DOHH2 (cell line): Measurements from ENCODE around the gene PITPNM1.

Experiments used
- H3F3A ChIP-seq: fragments of 200-600 bp; sonication (generic), shearing (Covaris generic); 2 replicates; pipeline ENCODE4 v1.6.0; 2016; ENCODE audit warnings: antibody characterized with exemption, mild to moderate bottlenecking; ENCODE audit not compliant: control insufficient read depth, insufficient read depth
- H3K27ac ChIP-seq: fragments of 200-600 bp; sonication (generic); 2 replicates; pipeline ENCODE4 v1.5.1; 2014; ENCODE audit warnings: low read depth, mild to moderate bottlenecking, low read length, moderate library complexity
- H3K27me3 ChIP-seq: fragments of 200-600 bp; sonication (generic); 2 replicates; pipeline ENCODE4 v1.6.1; 2014; ENCODE audit warnings: mild to moderate bottlenecking, low read length, mixed read lengths; ENCODE audit not compliant: control insufficient read depth
- H3K36me3 ChIP-seq: fragments of 200-600 bp; sonication (generic); 2 replicates; pipeline ENCODE4 v1.6.1; 2014; ENCODE audit warnings: mild to moderate bottlenecking, low read length, moderate library complexity, mixed read lengths; ENCODE audit not compliant: control insufficient read depth
- H3K4me1 ChIP-seq: fragments of 200-600 bp; sonication (generic); 2 replicates; pipeline ENCODE4 v1.6.1; 2014; ENCODE audit warnings: mild to moderate bottlenecking, low read length, mixed read lengths; ENCODE audit not compliant: control insufficient read depth
- H3K4me2 ChIP-seq: fragments of 200-600 bp; sonication (generic); 2 replicates; pipeline ENCODE4 v1.6.0; 2014; ENCODE audit warnings: mild to moderate bottlenecking, low read length, moderate library complexity
- H3K4me3 ChIP-seq: fragments of 200-600 bp; sonication (generic); 2 replicates; pipeline ENCODE4 v1.5.1; 2014; ENCODE audit warnings: mild to moderate bottlenecking, low read length, mixed read lengths
- H3K79me2 ChIP-seq: fragments of 200-600 bp; sonication (generic); 2 replicates; pipeline ENCODE4 v1.6.1; 2014; ENCODE audit warnings: mild to moderate bottlenecking, low read length, mixed read lengths; ENCODE audit not compliant: control insufficient read depth
- H3K9me2 ChIP-seq: fragments of 200-600 bp; sonication (generic); replicated peaks from 2 replicates; pipeline ENCODE4 v1.6.1; 2014; ENCODE audit warnings: mild to moderate bottlenecking, low read length, mixed read lengths; ENCODE audit not compliant: control insufficient read depth
- H3K9me3 ChIP-seq: fragments of 200-600 bp; sonication (generic); 2 replicates; pipeline ENCODE4 v1.6.1; 2014; ENCODE audit warnings: antibody characterized with exemption, low read length, mixed read lengths; ENCODE audit not compliant: control insufficient read depth, insufficient read depth
- H4K20me1 ChIP-seq: fragments of 200-600 bp; sonication (generic); 2 replicates; pipeline ENCODE4 v1.6.0; 2014; ENCODE audit warnings: low read depth, mild to moderate bottlenecking, antibody characterized with exemption, low read length, moderate library complexity; ENCODE audit not compliant: control insufficient read depth, insufficient read depth
- EZH2phosphoT487 ChIP-seq: fragments of 200-600 bp; sonication (generic); IDR thresholded peaks from 2 replicates; pipeline ENCODE4 v1.6.1; 2017; ENCODE audit warnings: borderline replicate concordance, mild to moderate bottlenecking, antibody characterized with exemption, low read length, moderate library complexity, mixed read lengths
- TF ChIP-seq, protein P1 (sequence below): fragments of 200-600 bp; sonication (generic); IDR thresholded peaks from one replicate; pipeline ENCODE4 v1.5.1; 2014; ENCODE audit warnings: antibody characterized with exemption, mild to moderate bottlenecking, low read depth, low read length; ENCODE audit not compliant: poor library complexity, severe bottlenecking

PITPNM1 gene

DNA sequence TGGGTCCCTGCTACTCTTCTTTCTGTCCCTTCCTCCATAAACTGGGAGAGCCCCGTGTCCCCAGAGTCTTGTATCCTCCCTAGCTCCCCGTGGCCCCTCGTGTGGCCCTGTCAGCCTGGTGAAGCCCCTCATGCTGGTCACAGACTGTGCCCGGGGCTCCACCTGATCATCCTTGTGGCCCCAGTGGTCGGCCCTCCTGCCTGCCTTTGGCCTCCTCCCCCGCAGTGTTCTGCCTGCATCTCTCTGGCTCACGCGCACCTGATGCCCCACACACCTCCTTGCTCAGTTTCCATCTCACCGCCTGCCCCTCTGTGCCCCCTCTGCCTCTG is 19.3 kb upstream of the PITPNM1 start:
- TF ChIP-seq, protein P1, sequence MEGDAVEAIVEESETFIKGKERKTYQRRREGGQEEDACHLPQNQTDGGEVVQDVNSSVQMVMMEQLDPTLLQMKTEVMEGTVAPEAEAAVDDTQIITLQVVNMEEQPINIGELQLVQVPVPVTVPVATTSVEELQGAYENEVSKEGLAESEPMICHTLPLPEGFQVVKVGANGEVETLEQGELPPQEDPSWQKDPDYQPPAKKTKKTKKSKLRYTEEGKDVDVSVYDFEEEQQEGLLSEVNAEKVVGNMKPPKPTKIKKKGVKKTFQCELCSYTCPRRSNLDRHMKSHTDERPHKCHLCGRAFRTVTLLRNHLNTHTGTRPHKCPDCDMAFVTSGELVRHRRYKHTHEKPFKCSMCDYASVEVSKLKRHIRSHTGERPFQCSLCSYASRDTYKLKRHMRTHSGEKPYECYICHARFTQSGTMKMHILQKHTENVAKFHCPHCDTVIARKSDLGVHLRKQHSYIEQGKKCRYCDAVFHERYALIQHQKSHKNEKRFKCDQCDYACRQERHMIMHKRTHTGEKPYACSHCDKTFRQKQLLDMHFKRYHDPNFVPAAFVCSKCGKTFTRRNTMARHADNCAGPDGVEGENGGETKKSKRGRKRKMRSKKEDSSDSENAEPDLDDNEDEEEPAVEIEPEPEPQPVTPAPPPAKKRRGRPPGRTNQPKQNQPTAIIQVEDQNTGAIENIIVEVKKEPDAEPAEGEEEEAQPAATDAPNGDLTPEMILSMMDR = no peak
- H3F3A ChIP-seq = no peaks in the 10 kb centered on the region
- H3K9me2 ChIP-seq = no peaks in the 10 kb centered on the region

DNA sequence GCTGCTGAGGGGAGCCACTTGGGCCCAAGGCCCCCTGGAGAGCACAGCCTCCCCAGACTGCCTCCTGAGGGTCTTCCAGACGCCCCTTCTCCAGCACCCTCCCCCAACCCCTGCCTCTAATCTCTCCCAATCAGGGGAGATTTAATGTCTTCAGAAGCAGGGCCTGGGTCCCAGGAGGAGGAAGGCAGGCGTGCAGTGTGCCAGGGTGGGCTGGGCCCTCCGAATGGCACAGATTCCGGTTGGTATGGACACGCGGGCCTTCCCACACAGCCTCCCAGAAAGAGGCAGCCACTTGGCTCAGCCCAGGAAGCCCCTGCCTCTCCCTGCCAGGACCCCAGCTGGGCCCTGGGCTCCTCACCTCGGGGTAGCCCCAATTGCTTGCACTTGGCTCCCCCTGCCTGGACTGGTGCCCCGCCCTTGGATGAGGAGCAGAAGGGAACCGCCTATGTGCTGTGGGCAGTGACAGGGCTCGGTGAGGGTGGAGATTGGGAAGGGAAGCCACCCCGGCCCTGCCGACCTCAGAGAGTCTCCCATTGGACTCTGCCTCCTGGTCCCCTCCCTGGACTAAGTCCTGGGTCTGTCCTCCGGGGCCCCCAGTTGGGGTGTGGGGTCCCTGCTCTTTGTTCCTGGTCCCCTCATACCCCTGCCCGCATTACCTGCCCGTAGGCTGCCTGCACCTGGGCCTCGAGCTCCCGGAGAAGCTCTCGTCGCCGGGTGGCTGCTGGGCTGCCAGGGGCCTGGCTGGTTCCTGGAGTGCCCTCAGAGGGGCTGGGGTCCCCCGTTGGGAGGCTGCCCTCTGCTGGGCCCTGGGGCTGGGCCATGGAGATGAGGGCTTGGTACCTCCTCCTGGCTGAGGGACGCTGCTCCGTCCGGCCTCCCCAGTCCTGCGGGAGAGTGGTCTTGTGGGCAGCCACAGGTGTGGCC is 18.7 kb upstream of the PITPNM1 start:
- Histone ChIP-seq H3K27me3 (peaks cover 5% of the 10 kb centered on the region), H3K27ac (no peak overlapping the region), H3K4me1 (no peaks in the 10 kb centered on the region), H4K20me1 (no peaks in the 10 kb centered on the region), H3K4me3 (no peak overlapping the region), H3K79me2 (no peaks in the 10 kb centered on the region), H3F3A (no peaks in the 10 kb centered on the region), H3K36me3 (no peaks in the 10 kb centered on the region), H3K9me2 (no peaks in the 10 kb centered on the region), H3K4me2 (no peak overlapping the region), H3K9me3 (no peaks in the 10 kb centered on the region)
- TF ChIP-seq EZH2phosphoT487 = no peak
- TF ChIP-seq, protein P1 = no peak

More for the DNA sequence above, 19.3 kb upstream of the PITPNM1 start:
- Histone ChIP-seq H4K20me1 (no peaks in the 10 kb centered on the region), H3K4me3 (no peak overlapping the region), H3K4me1 (no peaks in the 10 kb centered on the region), H3K36me3 (no peaks in the 10 kb centered on the region), H3K27ac (no peak overlapping the region), H3K27me3 (peaks cover 8% of the 10 kb centered on the region), H3K9me3 (no peaks in the 10 kb centered on the region), H3K79me2 (no peaks in the 10 kb centered on the region), H3K4me2 (no peak overlapping the region)

DNA sequence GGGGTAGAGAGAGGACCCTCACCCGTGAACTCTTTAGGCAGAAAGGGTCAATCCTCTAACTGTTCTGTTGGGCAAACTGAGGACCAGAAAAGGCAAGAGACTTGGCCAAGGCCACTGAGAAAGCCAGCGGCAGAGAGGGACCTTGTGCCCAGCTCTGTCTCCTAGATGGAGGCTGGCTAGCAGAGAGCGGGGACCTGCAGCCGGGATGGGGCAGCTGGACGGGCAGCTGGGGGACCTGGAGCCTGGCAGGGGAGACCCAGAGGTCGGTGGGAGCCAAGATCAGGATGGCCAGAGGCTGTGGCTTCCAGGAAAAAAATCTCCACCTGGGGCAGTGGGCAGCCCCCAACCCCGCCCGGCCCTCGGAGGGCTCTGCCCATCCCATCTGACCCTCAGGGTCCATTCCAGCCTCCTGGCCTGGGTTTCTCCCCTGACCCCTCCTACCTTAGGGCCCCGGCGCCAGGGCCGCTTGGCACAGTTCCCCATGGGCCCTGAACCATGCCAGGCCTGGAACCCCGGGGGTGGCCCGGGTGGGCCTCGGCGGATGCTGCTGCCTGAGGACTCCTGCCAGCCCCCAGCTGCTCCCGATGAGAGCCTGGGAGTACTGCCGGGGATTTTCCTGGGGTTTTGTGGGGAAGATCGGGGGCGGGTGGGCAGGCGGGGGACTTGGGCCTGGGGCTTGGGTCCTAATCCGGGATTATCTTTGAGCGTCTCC is 17.8 kb upstream of the PITPNM1 start, which contains the start of gene CABP2:
Gene CABP2, minus strand, starts transcription at position 603 of the 712 bp plus-strand sequence. Its CDS starts 120 bp downstream, at position 483.
- H3K4me3 ChIP-seq = no peak within 1 kb of the TSS
- peaks cover 3% of the 10 kb centered on the region; the same call in 1 of the 2 replicates for H3K27me3 ChIP-seq
- H3K79me2 ChIP-seq = no peaks in the 10 kb centered on the region
- H3K36me3 ChIP-seq = no peaks in the 10 kb centered on the region
- H3K4me2 ChIP-seq = no peak within 1 kb of the TSS
- no peaks in the 10 kb centered on the region for H3F3A ChIP-seq
- TF ChIP-seq, protein P1 = no peak
- no peak for TF ChIP-seq EZH2phosphoT487
- H3K4me1 ChIP-seq = no peaks in the 10 kb centered on the region
- H3K9me3 ChIP-seq = no peaks in the 10 kb centered on the region
- H3K9me2 ChIP-seq = no peaks in the 10 kb centered on the region
- no peaks in the 10 kb centered on the region for H4K20me1 ChIP-seq
- no peak within 1 kb of the TSS for H3K27ac ChIP-seq
